ENCODE measurements around the gene PIP5K1A.

- TF ChIP-seq TEAD4 (IDR thresholded peaks at IDR 0.05) (no peak), REST (IDR thresholded peaks at IDR 0.05; ENCODE audit: low read depth) (no peak), TCF12 (IDR thresholded peaks at IDR 0.05; ENCODE audit: low read depth) (no peak)
Measured at GRCh38 chr1:151235235-151235634, 36.9 kb downstream of the PIP5K1A start.
